Brain microvascular endothelial cell (primary cell): ENCODE measurements around the gene PSMD9.
"Not testable (repeated sequence)": the region's sequence is repeated elsewhere in the genome, so short reads cannot be mapped to it uniquely, and the experiment has no call there.

ENCODE experiments used
- DNase-seq: peaks from one replicate; pipeline ENCODE4 v3.0.0-alpha.2; 2020
- H3K27ac ChIP-seq: fragments of 250-450 bp; sonication (Bioruptor Pico); 2 replicates; pipeline ENCODE4 v1.5.1; 2020; ENCODE audit warnings: mild to moderate bottlenecking, moderate library complexity
- H3K27me3 ChIP-seq: fragments of 250-450 bp; sonication (Bioruptor Pico); replicated peaks from 2 replicates; pipeline ENCODE4 v1.5.1; 2020; ENCODE audit warnings: mild to moderate bottlenecking
- H3K36me3 ChIP-seq: fragments of 250-450 bp; sonication (Bioruptor Pico); replicated peaks from 2 replicates; pipeline ENCODE4 v1.5.1; 2020; ENCODE audit warnings: mild to moderate bottlenecking
- H3K4me3 ChIP-seq: 2 replicates; pipeline ENCODE4 v1.5.1; 2011; ENCODE audit warnings: low read depth, mild to moderate bottlenecking, control low read depth, low read length, moderate library complexity
- in situ Hi-C: cut with HindIII; loops from 2 replicates; pipeline ENCODE4 v1.10.0; 2017; ENCODE audit warnings: low sequenced_read_pairs, low pct_ligation_motif_present
- TF ChIP-seq, protein P1 (sequence below): IDR thresholded peaks from 2 replicates; pipeline ENCODE4 v1.5.1; 2011; ENCODE audit warnings: low read depth, mild to moderate bottlenecking, moderate library complexity, low read length, control low read depth, inconsistent platforms; ENCODE audit errors: missing control alignments

Gene PSMD9

DNA sequence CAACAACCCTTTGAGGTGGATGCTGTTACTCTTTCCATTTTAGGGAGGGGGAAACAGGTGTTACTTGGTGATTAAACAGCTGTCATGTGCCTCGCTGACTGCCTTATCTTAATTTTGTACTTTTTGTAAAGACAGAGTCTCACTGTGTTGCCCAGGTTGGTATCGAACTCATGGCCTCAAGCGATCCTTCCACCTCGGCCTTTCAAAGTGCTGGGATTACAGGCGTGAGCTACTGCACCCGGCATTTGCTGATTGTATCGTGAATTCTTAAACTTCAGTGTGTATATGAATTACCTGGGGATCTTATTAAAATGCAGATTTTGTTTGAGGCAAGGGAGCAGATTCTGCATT, 659 bp downstream of the PSMD9 start:
- Histone ChIP-seq H3K27ac (peak overlapping the region; percentile 92), H3K4me3 (peak overlapping the region; percentile 96), H3K27me3 (no peaks in the 10 kb centered on the region), H3K36me3 (peaks cover 6% of the 10 kb centered on the region)
- no peak for DNase-seq
- in situ Hi-C loops, result no loop called here
- TF ChIP-seq, protein P1, sequence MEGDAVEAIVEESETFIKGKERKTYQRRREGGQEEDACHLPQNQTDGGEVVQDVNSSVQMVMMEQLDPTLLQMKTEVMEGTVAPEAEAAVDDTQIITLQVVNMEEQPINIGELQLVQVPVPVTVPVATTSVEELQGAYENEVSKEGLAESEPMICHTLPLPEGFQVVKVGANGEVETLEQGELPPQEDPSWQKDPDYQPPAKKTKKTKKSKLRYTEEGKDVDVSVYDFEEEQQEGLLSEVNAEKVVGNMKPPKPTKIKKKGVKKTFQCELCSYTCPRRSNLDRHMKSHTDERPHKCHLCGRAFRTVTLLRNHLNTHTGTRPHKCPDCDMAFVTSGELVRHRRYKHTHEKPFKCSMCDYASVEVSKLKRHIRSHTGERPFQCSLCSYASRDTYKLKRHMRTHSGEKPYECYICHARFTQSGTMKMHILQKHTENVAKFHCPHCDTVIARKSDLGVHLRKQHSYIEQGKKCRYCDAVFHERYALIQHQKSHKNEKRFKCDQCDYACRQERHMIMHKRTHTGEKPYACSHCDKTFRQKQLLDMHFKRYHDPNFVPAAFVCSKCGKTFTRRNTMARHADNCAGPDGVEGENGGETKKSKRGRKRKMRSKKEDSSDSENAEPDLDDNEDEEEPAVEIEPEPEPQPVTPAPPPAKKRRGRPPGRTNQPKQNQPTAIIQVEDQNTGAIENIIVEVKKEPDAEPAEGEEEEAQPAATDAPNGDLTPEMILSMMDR, result no peak

DNA sequence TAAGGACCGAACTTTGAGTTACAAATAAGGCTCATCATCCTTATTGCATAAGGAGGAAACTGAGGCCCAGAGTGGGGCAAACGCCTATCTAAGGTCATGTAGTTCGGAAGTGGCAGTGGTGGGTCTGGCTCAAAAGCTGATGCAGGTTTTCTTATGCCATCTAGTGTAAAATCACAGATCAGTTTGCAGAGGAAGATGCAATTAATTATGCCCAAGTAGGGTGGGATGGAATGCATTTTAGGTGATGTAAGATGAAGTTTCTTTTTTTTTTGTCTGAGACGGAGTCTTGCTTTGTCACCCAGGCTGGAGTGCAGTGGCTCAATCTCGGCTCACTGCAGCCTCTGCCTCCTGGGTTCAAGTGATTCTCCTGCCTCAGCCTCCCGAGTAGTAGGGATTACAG, 1.1 kb downstream of the PSMD9 start:
- peak overlapping the region; percentile 92 for H3K27ac ChIP-seq
- H3K36me3 ChIP-seq, H3K27me3 ChIP-seq, in situ Hi-C loops, DNase-seq: not testable (repeated sequence)
- H3K4me3 ChIP-seq, result peak overlapping the region; percentile 96

DNA sequence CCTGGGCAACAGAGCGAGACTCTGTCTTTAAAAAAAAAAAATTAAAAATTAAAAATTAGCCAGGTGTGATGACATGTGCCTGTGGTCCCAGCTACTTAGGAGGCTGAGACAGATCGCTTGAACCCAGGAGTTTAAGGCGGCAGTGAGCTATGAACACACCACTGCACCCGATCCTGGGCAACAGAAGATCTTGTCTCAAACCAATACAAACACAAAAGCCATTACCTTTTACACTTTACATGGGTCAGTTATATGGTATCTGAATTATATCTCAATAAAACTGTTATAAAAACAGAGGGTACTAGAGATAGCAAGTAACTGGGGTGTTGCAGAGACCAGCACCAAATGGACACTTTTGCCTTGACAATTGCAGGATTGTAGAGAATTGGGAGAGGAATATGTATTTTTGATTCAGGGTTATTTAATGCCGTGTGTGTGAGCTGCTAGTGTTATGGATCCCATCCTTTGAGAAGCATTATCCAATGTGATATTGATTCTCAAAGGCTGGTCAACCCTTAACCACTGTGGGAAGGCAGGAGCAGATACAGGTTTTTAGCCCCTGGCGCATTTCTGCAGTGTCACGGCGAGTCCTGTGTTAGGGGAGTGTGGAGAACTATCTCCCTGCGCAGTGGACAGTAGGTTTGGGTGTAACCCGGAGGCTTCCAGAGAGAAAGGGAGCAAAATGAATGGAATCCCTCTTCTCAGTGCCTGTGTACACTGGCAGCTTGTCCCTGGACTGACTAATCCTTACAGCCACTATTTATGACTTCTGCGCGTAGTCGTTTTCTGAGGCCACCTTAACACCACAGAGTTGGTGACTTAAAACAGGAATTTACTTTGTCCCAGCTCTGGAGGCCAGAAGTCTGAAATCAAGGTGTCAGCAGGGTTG, 4.3 kb downstream of the PSMD9 start:
- DNase-seq, result no peak
- in situ Hi-C loops, result no loop called here
- Histone ChIP-seq H3K27ac (no peak overlapping the region), H3K36me3 (peaks cover 34% of the 10 kb centered on the region), H3K4me3 (no peak overlapping the region), H3K27me3 (no peaks in the 10 kb centered on the region)
- TF ChIP-seq, protein P1, result no peak

DNA sequence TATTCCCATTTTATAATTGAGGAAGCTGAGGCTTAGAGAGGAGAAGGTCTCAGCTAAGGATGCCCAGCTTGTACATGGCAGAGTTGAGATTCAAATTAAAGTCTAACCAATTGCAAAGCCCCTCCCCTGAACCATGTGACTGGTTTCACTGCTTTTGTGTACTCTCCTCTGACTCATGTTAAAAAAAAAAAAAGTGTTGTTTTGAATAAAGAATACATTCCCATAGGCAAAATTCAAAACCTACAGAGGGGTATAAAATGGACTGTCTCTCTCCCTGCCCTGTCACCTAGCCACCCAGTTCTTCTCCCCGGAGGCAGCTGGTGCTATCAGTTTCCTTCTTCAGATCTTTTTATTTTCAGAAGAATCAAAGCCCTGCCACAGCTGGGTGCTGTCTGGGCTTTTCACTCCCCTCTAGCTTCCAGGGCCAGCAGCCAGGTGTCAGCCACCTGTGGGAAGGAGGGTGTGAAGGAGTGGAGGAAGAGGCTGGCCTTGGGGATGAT, 5.4 kb downstream of the PSMD9 start:
- Histone ChIP-seq H3K27me3 (no peaks in the 10 kb centered on the region), H3K36me3 (peaks cover 43% of the 10 kb centered on the region), H3K4me3 (no peak overlapping the region), H3K27ac (peak overlapping the region; percentile 18)
- peak; percentile 53 for DNase-seq
- TF ChIP-seq, protein P1, result no peak
- in situ Hi-C loops, result no loop called here

DNA sequence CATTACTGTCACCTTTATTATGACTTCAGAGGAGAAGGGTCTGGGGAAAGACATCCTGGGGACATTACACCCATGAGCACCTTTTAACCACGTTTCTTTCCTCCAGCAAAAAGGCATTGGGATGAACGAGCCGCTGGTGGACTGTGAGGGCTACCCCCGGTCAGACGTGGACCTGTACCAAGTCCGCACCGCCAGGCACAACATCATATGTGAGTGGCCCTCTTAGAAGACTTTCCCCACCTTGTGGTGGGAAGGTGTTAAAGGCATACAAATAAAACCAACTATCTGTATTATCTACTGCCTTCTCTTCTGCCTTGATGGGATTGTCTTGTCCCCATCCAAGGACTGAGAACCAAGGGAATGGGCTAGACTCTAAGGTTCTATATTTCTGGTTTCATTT, 6.0 kb downstream of the PSMD9 start:
- DNase-seq, result peak; percentile 27
- Histone ChIP-seq H3K27ac (peak overlapping the region; percentile 18), H3K27me3 (no peaks in the 10 kb centered on the region), H3K4me3 (no peak overlapping the region), H3K36me3 (peaks cover 49% of the 10 kb centered on the region)
- TF ChIP-seq, protein P1, result peak; percentile 56
- in situ Hi-C loops, result no loop called here

DNA sequence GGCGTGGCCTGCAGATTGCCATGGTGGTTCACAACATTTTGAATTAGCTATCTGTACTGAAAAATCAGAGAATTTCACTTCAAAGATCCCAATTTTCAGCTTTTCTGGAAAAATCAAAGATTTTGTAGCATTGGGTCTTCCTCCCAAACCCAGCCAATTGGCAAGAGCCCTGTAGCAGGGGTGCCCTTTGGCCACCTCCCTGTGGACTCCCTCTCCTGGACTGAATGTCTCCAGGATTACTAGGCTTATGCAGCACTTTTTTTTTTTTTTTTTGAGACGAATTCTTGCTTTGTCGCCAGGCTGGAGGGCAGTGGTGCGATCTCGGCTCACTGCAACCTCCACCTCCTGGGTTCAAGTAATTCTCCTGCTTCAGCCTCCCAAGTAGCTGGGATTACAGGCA, 9.7 kb downstream of the PSMD9 start:
- Histone ChIP-seq H3K27ac (no peak overlapping the region), H3K27me3 (no peaks in the 10 kb centered on the region), H3K4me3 (no peak overlapping the region), H3K36me3 (peaks cover 77% of the 10 kb centered on the region)
- no peak for DNase-seq
- in situ Hi-C loops, result no loop called here
- TF ChIP-seq, protein P1, result no peak
